Neural cell (in vitro differentiated cells): Measurements from ENCODE around the gene NSMCE1. TPM values are rescaled to one million over a fixed set of nuclear protein-coding genes. Genes with fewer than 3 reads are reported as not detected.

Experiments used
- H2AFZ ChIP-seq: fragments of 200-600, 300-800 bp; sonication (generic), shearing (Covaris generic); 2 replicates; pipeline ENCODE4 v1.6.0; 2014; ENCODE audit warnings: low read depth, mild to moderate bottlenecking, antibody characterized with exemption, low read length, moderate library complexity
- H3F3A ChIP-seq: fragments of 200-600 bp; shearing (Covaris generic); 2 replicates; pipeline ENCODE4 v1.6.1; 2016; ENCODE audit warnings: mild to moderate bottlenecking, moderate library complexity, mixed read lengths, antibody characterized with exemption, low read length; ENCODE audit not compliant: insufficient read depth, poor library complexity, severe bottlenecking
- H3K27ac ChIP-seq: fragments of 200-600, 300-800 bp; sonication (generic), shearing (Covaris generic); 2 replicates; pipeline ENCODE4 v1.5.1; 2014; ENCODE audit warnings: mild to moderate bottlenecking, low read length, moderate library complexity
- H3K27me3 ChIP-seq: fragments of 300-800, 200-600 bp; sonication (generic), shearing (Covaris generic); 2 replicates; pipeline ENCODE4 v1.6.0; 2014; ENCODE audit warnings: mild to moderate bottlenecking, low read depth, low read length, moderate library complexity; ENCODE audit not compliant: insufficient read depth
- H3K36me3 ChIP-seq: fragments of 300-800, 200-600 bp; sonication (generic), shearing (Covaris generic); 2 replicates; pipeline ENCODE4 v1.5.1; 2014; ENCODE audit warnings: mild to moderate bottlenecking, antibody characterized with exemption, low read length, moderate library complexity; ENCODE audit not compliant: insufficient read depth
- H3K4me2 ChIP-seq: fragments of 300-800, 200-600 bp; sonication (generic), shearing (Covaris generic); 2 replicates; pipeline ENCODE4 v1.6.0; 2014; ENCODE audit warnings: mild to moderate bottlenecking, low read length
- H3K4me3 ChIP-seq: fragments of 300-800, 200-600 bp; sonication (generic), shearing (Covaris generic); 2 replicates; pipeline ENCODE4 v1.5.1; 2014; ENCODE audit warnings: mild to moderate bottlenecking, low read length, moderate library complexity
- H3K79me2 ChIP-seq: fragments of 200-600 bp; shearing (Covaris generic); replicated peaks from 2 replicates; pipeline ENCODE4 v1.6.0; 2014; ENCODE audit warnings: mild to moderate bottlenecking, low read length, moderate library complexity; ENCODE audit not compliant: insufficient read depth
- H3K9ac ChIP-seq: fragments of 300-800, 200-600 bp; sonication (generic), shearing (Covaris generic); 2 replicates; pipeline ENCODE4 v1.6.1; 2016; ENCODE audit warnings: mild to moderate bottlenecking, low read length, mixed read lengths
- H3K9me2 ChIP-seq: fragments of 200-600 bp; shearing (Covaris generic); 2 replicates; pipeline ENCODE4 v1.6.1; 2016; ENCODE audit warnings: mild to moderate bottlenecking, low read length, mixed read lengths; ENCODE audit not compliant: insufficient read depth
- H3K9me3 ChIP-seq: fragments of 200-600, 300-800 bp; sonication (generic), shearing (Covaris generic); 2 replicates; pipeline ENCODE4 v1.6.1; 2016; ENCODE audit warnings: mild to moderate bottlenecking, mixed run types, low read length, moderate library complexity, mixed read lengths
- H4K20me1 ChIP-seq: fragments of 200-600 bp; shearing (Covaris generic); 2 replicates; pipeline ENCODE4 v1.6.1; 2016; ENCODE audit warnings: mild to moderate bottlenecking, mixed run types; ENCODE audit not compliant: insufficient read depth
- EP300 ChIP-seq: fragments of 450-650 bp; conservative IDR thresholded peaks from 2 replicates; pipeline ENCODE4 v1.6.1; 2014; ENCODE audit warnings: antibody characterized with exemption, mild to moderate bottlenecking, moderate library complexity; ENCODE audit not compliant: poor library complexity, severe bottlenecking
- EZH2 ChIP-seq: fragments of 200-600, 300-800 bp; shearing (Covaris generic), sonication (generic); IDR thresholded peaks from 2 replicates; pipeline ENCODE4 v1.6.1; 2014; ENCODE audit warnings: antibody characterized with exemption, low read length, borderline replicate concordance, mild to moderate bottlenecking; ENCODE audit not compliant: insufficient read depth, poor library complexity, severe bottlenecking
- MXI1 ChIP-seq: fragments of 450-650 bp; conservative IDR thresholded peaks from 2 replicates; pipeline ENCODE4 v1.6.1; 2014; ENCODE audit warnings: antibody characterized with exemption, mild to moderate bottlenecking; ENCODE audit not compliant: poor library complexity, severe bottlenecking
- POLR2AphosphoS5 ChIP-seq: IDR thresholded peaks from 2 replicates; pipeline ENCODE4 v1.6.1; 2012
- RAD21 ChIP-seq: fragments of 450-650 bp; conservative IDR thresholded peaks from 2 replicates; pipeline ENCODE4 v1.6.1; 2014; ENCODE audit warnings: antibody characterized with exemption, mild to moderate bottlenecking, moderate library complexity
- SMC3 ChIP-seq: fragments of 450-650 bp; conservative IDR thresholded peaks from 2 replicates; pipeline ENCODE4 v1.6.1; 2014; ENCODE audit warnings: antibody characterized with exemption, mild to moderate bottlenecking, moderate library complexity; ENCODE audit not compliant: poor library complexity
- TAF1 ChIP-seq: IDR thresholded peaks from 2 replicates; pipeline ENCODE4 v1.6.1; 2012; ENCODE audit warnings: low read depth
- polyA plus RNA-seq: library from polyadenylated mRNA; depleted of rRNA; stranded (reverse); fragments of >200 nt; gene quantifications from 2 replicates; pipeline ENCODE4 v1.2.3, GENCODE V29; 2014
- TF ChIP-seq, protein P1 (sequence below): IDR thresholded peaks from 2 replicates; pipeline ENCODE4 v1.6.1; 2012; ENCODE audit warnings: borderline replicate concordance
- TF ChIP-seq, protein P2 (sequence below): fragments of 450-650 bp; IDR thresholded peaks from 2 replicates; pipeline ENCODE4 v1.5.1; 2014; ENCODE audit warnings: antibody characterized with exemption, mild to moderate bottlenecking, moderate library complexity; ENCODE audit not compliant: poor library complexity, severe bottlenecking

Gene NSMCE1
- polyA plus RNA-seq, 1 donor from 2014 or later: 11.5 TPM

DNA sequence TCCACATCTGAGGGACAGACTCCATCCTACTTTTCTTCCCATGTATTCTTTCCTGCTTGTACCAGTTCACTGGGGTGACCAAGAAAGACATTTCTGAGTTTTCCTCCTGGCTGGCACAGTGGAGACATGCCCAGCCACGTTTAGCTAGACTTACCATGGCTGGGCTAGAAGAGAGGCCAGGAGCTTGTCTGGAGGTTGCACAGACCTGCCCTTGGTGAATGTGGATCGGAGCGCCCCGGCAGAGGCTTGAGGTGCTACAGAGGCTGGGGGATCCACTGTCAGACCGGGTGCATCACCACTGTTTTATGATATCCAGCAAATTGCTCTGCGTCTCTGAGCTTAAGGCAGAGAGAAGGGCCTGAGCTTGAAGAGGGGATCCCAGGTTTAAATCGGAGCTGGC lies 48.7 kb upstream of the NSMCE1 start:
- Histone ChIP-seq H3K27ac (no peak overlapping the region), H4K20me1 (no peaks in the 10 kb centered on the region), H3K9ac (no peak overlapping the region), H3K79me2 (no peaks in the 10 kb centered on the region), H2AFZ (no peak overlapping the region), H3K9me3 (no peaks in the 10 kb centered on the region), H3K9me2 (no peaks in the 10 kb centered on the region), H3K4me3 (no peak overlapping the region), H3F3A (no peaks in the 10 kb centered on the region), H3K36me3 (no peaks in the 10 kb centered on the region), H3K4me2 (no peak overlapping the region), H3K27me3 (peaks cover 34% of the 10 kb centered on the region)
- TF ChIP-seq EZH2 (no peak), MXI1 (no peak), TAF1 (no peak), SMC3 (no peak), EP300 (no peak), POLR2AphosphoS5 (no peak), RAD21 (no peak)
- TF ChIP-seq, protein P1, sequence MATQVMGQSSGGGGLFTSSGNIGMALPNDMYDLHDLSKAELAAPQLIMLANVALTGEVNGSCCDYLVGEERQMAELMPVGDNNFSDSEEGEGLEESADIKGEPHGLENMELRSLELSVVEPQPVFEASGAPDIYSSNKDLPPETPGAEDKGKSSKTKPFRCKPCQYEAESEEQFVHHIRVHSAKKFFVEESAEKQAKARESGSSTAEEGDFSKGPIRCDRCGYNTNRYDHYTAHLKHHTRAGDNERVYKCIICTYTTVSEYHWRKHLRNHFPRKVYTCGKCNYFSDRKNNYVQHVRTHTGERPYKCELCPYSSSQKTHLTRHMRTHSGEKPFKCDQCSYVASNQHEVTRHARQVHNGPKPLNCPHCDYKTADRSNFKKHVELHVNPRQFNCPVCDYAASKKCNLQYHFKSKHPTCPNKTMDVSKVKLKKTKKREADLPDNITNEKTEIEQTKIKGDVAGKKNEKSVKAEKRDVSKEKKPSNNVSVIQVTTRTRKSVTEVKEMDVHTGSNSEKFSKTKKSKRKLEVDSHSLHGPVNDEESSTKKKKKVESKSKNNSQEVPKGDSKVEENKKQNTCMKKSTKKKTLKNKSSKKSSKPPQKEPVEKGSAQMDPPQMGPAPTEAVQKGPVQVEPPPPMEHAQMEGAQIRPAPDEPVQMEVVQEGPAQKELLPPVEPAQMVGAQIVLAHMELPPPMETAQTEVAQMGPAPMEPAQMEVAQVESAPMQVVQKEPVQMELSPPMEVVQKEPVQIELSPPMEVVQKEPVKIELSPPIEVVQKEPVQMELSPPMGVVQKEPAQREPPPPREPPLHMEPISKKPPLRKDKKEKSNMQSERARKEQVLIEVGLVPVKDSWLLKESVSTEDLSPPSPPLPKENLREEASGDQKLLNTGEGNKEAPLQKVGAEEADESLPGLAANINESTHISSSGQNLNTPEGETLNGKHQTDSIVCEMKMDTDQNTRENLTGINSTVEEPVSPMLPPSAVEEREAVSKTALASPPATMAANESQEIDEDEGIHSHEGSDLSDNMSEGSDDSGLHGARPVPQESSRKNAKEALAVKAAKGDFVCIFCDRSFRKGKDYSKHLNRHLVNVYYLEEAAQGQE: no peak
- TF ChIP-seq, protein P2, sequence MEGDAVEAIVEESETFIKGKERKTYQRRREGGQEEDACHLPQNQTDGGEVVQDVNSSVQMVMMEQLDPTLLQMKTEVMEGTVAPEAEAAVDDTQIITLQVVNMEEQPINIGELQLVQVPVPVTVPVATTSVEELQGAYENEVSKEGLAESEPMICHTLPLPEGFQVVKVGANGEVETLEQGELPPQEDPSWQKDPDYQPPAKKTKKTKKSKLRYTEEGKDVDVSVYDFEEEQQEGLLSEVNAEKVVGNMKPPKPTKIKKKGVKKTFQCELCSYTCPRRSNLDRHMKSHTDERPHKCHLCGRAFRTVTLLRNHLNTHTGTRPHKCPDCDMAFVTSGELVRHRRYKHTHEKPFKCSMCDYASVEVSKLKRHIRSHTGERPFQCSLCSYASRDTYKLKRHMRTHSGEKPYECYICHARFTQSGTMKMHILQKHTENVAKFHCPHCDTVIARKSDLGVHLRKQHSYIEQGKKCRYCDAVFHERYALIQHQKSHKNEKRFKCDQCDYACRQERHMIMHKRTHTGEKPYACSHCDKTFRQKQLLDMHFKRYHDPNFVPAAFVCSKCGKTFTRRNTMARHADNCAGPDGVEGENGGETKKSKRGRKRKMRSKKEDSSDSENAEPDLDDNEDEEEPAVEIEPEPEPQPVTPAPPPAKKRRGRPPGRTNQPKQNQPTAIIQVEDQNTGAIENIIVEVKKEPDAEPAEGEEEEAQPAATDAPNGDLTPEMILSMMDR: no peak

DNA sequence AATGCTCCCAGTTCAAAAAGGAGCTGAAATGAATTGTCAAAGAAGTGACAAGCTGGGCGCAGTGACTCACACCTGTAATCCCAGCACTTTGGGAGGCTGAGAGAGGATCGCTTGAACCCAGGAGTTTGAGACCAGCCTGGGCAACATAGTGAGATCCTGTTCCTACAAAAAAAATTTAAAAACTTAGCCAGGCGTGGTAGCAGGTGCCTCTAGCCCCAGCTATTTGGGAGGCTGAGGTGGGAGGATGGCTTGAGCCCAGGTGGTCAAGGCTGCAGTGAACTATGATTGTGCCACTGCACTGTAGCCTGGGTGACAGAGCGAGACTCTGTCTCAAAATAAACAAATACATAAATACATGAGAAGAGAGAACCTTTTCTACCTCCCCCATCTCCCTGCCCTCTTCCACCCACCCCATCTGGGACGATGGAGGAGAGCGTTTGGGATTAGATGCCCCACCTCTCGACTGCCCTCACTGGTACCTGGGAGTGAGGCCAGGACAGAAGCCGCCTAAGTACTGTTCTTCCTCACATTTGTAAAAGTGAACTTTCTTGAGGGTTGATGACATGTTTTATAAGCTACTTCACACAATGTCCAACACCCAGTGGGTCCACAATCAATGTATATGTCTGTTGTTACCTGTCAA lies 47.6 kb upstream of the NSMCE1 start:
- no peaks in the 10 kb centered on the region for H3K9me2 ChIP-seq
- no peak overlapping the region for H3K9ac ChIP-seq
- no peak overlapping the region for H3K4me3 ChIP-seq
- no peak overlapping the region for H2AFZ ChIP-seq
- no peaks in the 10 kb centered on the region for H3K79me2 ChIP-seq
- no peaks in the 10 kb centered on the region for H3K9me3 ChIP-seq
- no peak overlapping the region for H3K27ac ChIP-seq
- H3K36me3 ChIP-seq: no peaks in the 10 kb centered on the region
- no peaks in the 10 kb centered on the region for H4K20me1 ChIP-seq
- H3K27me3 ChIP-seq: peaks cover 34% of the 10 kb centered on the region
- no peaks in the 10 kb centered on the region for H3F3A ChIP-seq
- no peak overlapping the region for H3K4me2 ChIP-seq
- TF ChIP-seq TAF1 (no peak), POLR2AphosphoS5 (no peak), MXI1 (no peak), EZH2 (no peak), RAD21 (no peak), EP300 (no peak)
- TF ChIP-seq, protein P2: no peak
- TF ChIP-seq, protein P1: no peak
